Jurkat, Clone E6-1 (cell line): ENCODE results near the gene KIRREL3.

ENCODE experiments used
- DNase-seq: peaks from one replicate; pipeline ENCODE4 v3.0.0-alpha.2; 2011; ENCODE audit warnings: low read depth, low spot score
- H3K4me3 ChIP-seq: 2 replicates; pipeline ENCODE4 v1.5.1; 2011; ENCODE audit warnings: mild to moderate bottlenecking, low read length, control low read depth, moderate library complexity

KIRREL3 gene

GRCh38 chr11:126484266-126484665, 516.3 kb downstream of the KIRREL3 start:
- no peak for DNase-seq
- no peak overlapping the region for H3K4me3 ChIP-seq

- no peak for DNase-seq
- no peak overlapping the region for H3K4me3 ChIP-seq
These were observed 516.9 kb downstream of the KIRREL3 start for GRCh38 chr11:126483621-126484195.

GRCh38 chr11:126482586-126483108, 517.9 kb downstream of the KIRREL3 start:
- DNase-seq: no peak
- no peak overlapping the region for H3K4me3 ChIP-seq

DNA sequence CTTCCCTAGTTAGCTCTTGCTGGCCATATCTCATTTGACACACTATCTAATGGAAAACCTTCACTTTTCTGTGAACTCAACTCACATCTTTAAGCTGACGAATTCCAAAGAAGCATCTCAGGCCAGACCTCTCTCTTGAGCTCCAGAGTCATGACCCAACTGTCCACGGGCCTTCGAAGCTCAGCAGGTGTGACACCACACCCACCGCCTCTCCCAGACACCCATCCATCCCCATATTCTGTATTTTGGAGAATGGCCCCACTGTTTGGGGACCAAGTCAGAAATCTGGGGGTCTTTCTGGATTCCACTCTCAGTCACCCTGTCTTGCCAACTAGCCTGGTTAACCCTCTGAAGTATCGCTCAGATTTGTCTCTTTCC, 519.3 kb downstream of the KIRREL3 start:
- DNase-seq: no peak
- no peak overlapping the region for H3K4me3 ChIP-seq

DNA sequence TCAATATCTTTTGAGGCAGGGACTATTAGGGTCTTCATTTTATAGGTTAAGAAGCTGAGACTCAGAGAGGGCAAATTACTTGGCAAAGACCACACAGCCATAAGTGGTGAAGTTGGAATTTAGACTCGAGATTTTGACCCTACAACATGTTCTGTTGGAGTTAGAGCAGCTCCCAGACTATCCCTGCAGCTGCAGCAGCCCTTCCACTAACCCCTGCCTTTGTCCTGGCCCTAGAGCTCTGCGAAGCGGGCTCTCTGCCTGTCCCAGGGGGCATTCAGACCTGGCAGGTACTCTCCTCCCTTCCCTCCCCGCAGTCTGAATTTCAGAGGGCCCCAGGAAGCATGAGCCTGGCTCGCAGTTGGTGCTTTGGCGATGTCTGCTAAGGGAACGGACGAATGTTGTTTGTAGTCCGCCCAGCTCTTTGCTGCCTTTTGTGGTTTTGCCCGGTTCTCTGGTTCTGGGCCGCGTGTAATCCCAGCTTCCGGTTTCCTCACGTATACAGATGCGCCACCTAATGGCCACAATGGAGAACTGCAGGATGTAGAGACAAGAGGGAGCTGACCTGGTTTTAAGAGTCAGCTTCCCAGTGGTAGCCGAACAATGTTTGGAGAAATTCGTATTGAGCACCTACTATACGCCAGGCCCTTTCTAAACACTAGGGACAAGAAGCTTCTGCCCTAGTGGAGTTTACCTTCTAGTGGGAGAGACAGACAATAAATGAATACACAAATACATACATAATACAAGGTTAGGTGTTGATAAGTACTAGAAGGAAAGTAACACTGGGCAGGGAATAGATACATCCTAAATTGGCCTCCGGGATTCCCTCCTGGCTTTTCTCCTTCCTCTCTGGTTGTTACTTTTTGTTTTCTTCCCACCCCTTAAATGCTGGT, 519.9 kb downstream of the KIRREL3 start:
- peak; percentile 82 for DNase-seq
- peak overlapping the region; percentile 39 for H3K4me3 ChIP-seq

DNA sequence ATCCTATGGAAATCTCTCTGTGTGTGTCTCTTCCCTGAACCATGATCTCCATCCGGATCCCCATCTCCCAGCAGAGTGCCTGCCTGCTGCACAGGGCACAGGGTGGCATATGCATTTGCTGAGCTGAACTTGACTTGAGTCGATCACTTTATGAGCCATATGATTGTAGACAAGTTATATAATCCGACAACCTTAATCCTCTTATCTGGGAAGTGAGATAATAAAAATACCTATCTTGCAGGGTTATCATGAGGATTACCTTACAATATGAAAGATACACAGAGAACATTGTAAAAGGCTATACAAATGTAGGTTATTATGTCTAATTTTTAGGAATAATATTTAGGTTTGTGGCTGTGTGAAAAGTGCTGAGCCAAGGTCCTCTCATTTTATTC, 520.6 kb downstream of the KIRREL3 start:
- no peak for DNase-seq
- no peak overlapping the region for H3K4me3 ChIP-seq

DNA sequence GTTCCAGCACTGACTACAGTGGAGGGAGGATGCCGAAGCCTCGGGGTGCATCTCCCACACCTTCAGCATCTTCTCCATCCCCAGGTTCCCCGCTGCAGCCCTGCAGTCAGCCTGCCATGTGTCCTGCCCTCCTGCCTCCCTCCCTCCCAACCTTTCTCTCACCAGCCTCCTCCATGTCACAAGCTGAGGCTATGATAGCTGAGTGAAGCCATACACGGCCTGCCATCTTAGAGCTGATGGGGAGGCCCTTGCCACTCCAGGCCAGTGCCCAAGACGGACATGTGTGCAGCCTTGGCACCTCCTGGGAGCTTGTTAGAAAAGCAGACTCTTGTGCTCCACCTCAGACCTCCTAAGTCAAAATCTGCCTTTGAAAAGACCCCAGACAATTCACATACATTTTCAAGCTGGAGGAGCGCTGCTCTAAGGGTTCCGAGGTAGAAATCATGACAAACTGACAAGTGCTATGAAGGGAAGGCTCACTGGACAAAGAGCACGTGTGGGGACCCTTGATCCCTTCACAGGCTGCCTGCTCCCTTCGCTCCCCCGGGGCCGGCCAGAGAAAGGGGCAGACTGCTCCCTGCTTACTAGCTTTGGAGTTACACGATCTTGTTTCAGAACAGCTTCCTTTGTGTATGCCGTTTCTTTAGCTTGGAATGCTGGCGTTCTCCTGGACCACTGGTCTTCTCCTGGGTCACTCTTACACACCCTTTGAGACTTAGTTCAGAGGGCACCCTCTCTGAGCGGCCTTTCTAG, 521.2 kb downstream of the KIRREL3 start:
- no peak overlapping the region for H3K4me3 ChIP-seq
- DNase-seq: no peak

DNA sequence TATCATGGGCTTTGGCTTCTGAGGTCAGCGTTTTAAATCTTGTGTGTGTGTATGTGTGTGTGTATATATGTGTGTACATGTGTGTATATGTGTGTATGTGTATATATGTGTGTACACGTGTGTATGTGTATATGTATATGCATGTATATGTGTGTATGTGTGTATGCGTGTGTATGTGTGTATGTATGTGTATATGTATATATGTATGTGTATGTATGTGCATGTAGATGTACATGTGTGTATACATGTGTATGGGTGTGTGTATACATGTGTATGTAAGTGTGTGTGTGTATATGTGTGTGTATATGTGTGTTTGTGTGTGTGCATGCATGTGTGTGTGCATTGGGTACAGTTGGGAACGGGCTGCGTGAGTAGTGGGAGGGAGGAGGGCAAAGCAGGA, 522.1 kb downstream of the KIRREL3 start:
- no peak for DNase-seq
- H3K4me3 ChIP-seq: no peak overlapping the region

DNA sequence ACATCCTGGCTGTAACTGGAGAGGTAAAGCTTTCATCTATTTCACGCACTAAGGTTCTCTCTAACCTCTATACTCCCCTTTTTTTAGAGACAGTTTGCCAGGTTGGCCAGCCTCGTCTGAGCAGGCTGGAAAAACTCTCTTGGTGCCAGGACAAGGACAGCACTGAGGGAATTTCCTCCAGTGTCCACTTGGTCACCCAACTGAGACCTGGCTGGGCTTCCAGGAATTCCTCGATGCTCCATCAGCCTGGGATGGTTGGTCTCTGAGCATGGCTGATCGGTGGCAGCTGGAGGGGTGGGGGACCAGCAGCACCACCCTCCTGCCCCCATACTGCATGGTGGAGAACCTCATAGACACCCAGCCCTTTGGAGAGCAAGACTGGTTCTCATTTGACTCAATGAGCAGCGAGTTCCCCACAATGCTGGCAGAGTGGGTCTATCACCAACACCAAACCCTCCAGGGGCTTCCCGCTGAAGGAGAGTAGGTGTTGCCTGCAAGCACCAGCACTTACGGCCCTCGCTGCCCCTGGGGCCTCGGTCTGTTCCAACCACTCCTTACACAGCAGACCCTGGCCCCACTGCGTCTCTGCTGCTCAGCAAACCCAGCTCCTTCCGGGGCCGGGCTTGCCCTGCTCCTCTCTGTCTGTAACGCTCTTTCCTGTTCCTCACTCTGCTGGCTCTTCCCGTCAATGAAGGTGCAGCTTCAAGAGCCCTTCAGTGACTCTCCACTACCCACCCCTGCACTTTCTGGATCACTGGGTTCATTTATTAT, 522.9 kb downstream of the KIRREL3 start:
- DNase-seq: peak; percentile 64
- 0 out of 2 replicates have a peak overlapping the region, but pooled peaks have one; percentile 9 for H3K4me3 ChIP-seq

DNA sequence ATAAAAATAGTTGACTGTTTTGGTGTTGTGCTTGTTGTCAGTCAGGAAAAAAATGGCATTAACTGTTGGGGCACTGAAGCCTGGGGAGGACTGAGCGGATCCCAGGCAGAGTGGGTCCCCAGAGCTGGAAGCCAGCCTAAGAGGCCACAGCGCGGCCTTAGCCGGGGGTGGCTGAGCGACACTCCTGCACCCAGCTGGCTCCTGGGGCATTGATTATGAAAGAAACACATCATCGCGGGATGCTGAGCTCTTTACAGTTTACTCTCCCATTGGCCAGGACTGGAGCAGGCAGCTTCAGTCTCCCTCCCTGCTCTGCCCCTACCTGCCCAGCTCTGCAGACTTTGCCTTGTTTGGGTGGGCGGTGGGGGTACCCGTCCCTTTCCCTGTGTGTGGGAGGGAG, 523.6 kb downstream of the KIRREL3 start:
- DNase-seq: no peak
- no peak overlapping the region for H3K4me3 ChIP-seq

DNA sequence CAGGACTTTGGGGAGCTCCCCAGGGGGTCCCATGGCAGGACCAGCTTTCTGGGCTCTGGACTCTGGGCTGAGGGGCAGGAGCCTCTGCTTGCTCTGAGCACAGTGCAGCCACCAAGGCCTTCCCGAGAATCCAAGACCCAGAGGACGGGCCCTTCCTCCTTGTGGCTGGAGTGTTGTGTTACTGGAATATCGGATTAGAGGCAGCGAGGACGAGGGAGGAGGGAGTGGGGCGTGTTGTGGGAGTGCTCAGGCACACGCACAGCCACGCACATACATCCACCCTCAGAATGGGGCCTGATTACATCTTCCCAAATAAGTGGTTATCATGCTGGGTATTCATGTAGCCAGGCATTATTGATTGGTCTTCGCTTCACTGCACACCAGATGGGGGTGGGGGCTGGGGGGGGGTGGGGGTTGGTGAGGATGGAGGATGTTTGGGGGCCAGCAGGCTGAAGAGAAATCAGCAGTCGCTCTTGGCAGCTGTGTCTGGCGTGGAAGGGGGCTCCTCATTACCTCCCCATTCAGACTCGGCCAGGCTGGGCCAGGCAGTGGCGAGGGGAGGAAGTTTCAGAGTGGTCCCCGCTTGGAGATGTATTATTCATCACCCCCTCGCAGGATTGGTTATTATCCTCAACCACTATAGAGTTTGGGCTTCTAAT, 524.2 kb downstream of the KIRREL3 start:
- no peak for DNase-seq
- no peak overlapping the region for H3K4me3 ChIP-seq

DNA sequence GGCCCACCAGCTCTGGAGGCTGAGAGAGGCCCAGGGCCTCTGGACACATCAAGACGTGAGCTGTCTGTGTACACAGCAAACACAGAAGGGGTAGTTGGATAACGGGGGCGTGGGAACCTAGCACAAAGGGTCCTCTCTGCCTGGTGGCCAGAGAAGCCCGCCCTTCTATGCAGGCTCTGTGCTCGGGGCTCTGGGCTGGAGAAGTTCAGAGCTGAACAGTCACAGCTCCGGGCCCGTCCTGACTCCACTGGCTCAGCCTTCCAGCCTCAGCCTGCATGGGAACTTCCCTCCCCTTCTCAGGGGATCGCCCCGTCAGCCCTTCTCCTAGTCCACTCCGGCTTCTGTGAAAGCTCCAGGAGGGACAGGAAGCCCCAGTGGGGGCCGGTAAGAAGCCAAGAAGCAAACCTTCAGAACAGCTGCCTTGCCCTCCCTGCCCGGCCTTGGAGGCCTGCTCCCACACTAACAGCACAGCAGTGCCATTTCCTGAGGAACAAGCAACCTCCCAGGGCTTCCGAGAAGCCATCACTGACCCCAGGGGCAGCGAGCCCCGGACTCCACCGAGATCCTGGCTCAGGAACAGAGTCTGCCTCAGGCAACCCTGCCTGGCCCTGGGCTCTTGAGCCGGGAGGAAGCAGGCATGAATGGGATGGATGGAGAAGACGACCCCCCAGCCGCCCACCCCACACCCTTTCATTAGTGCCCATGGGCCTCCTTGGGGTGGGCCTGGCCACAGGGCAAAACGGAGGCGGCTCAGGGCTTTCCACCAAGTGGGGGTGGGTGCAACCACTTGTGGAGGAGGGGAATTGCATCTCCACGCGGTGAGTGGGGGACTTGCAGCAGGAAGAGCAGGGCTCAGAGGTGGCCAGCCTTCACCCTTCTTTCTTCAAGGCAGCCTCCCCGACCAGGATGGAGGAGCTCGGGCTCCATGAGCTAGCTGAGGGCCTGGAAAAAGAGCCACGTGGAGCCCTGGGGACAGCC, 525.3 kb downstream of the KIRREL3 start:
- DNase-seq: no peak
- no peak overlapping the region for H3K4me3 ChIP-seq

DNA sequence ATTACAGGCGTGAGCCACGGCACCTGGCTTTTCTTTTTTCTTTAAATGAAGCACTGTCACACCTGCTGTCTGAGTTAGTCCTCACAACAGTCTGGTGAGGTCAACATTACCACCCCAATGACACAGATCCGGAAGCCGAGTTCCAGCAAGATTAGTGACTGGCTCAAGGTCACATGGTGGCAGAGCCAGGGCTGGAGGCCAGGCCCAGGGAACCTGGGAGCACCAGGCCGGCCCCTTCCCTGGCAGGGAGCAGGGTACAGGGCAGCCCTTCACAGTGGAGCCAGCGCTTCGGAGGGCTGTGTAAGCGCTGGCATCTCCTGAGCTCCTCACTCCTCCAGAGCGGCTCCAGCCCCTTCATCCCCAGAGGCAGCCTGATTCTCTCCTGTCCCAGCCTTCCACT, 526.4 kb downstream of the KIRREL3 start:
- DNase-seq: no peak
- H3K4me3 ChIP-seq: no peak overlapping the region

GRCh38 chr11:126473269-126473668, 527.3 kb downstream of the KIRREL3 start:
- no peak overlapping the region for H3K4me3 ChIP-seq
- no peak for DNase-seq

GRCh38 chr11:126469311-126469710, 531.3 kb downstream of the KIRREL3 start:
- no peak overlapping the region for H3K4me3 ChIP-seq
- DNase-seq: no peak

DNA sequence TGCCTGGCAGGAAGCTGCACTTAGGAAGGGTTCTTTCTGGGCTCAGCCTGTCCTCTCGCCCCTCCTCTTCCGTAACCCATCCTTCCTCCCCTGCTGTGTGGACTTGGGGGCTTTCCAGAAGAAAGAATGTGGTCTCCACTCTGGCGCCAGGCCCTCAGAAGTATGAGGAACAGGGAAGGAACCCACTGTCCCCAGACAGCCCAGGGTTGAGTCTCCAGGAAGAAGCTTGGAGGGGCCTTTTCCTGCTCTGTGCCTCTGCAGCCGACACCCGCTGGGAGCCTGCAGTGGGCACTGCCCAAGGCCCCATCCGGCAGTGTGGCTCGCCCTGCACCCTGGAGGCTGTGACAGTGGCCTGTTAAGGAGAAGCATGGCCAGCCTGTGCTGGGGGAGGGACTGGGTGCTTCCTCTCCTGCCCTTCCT, 532.5 kb downstream of the KIRREL3 start:
- DNase-seq: no peak
- H3K4me3 ChIP-seq: no peak overlapping the region

DNA sequence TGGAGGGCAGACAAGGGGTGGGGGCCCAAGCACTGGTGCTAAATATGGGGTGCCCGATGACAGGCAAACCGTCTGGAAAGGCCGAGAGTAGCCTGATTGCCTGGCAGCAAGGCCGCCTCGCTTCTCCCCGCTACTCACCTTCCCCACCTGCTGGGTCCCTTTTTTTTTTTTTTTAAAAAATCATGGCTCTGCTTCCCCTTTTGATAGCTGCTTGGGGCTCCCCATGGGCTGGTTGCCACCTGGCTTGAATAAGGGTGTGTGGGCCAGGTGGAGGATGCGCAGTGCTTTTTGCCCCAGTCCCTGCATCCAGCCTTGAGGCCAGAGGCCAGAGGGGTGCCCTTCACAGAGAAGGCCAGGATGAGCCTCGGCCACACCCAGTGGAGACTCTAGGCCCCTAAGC, 533.1 kb downstream of the KIRREL3 start:
- no peak overlapping the region for H3K4me3 ChIP-seq
- no peak for DNase-seq

GRCh38 chr11:126467046-126467370, 533.6 kb downstream of the KIRREL3 start:
- no peak overlapping the region for H3K4me3 ChIP-seq
- DNase-seq: no peak
